ENCODE measurements around the gene DGKB.

Gene DGKB

DNA sequence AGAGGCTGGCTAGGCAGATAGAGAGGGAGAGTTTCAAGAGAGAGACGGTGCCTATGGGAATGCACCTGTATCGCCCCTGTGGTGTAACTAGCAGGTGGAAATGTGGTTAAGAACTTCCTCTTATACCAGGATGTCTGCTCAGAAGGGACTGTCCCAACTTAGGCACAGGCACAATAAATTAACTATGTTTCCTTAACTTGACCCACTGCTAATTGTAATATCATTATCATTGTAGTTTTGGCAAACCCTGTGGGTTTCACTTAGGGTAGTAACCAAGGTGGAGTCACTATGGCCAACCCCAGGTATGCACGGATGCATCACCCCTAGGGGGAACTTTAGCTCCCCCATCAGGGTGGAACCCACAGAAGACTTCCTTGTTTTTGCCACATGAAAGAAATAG is 455.7 kb downstream of the DGKB start:
- H3K4me3 ChIP-seq (ENCODE audit: low read length): no peak overlapping the region
- H3K4me1 ChIP-seq (ENCODE audit: insufficient read depth, low read length): no peaks in the 10 kb centered on the region
- H3K27me3 ChIP-seq (ENCODE audit: insufficient read depth, low read length): no peaks in the 10 kb centered on the region
- H3K9ac ChIP-seq (ENCODE audit: low read depth, low read length): no peak overlapping the region
- no peaks in the 10 kb centered on the region for H3K9me3 ChIP-seq (ENCODE audit: insufficient read depth, low read depth, low read length)
- no peak overlapping the region for H3K27ac ChIP-seq (ENCODE audit: low read length)
- no peaks in the 10 kb centered on the region for H3K36me3 ChIP-seq (ENCODE audit: insufficient read depth, low read depth, low read length)

- Histone ChIP-seq H3K27me3 (ENCODE audit: insufficient read depth, low read length) (no peaks in the 10 kb centered on the region), H3K4me1 (ENCODE audit: insufficient read depth, low read length) (no peaks in the 10 kb centered on the region), H3K27ac (ENCODE audit: low read length) (no peak overlapping the region), H3K36me3 (ENCODE audit: insufficient read depth, low read depth, low read length) (no peaks in the 10 kb centered on the region), H3K4me3 (ENCODE audit: low read length) (no peak overlapping the region), H3K9ac (ENCODE audit: low read depth, low read length) (no peak overlapping the region), H3K9me3 (ENCODE audit: insufficient read depth, low read depth, low read length) (no peaks in the 10 kb centered on the region)
Measured at GRCh38 chr7:14446219-14446618, 456.3 kb downstream of the DGKB start.

- H3K9me3 ChIP-seq (ENCODE audit: insufficient read depth, low read depth, low read length): no peaks in the 10 kb centered on the region
- no peaks in the 10 kb centered on the region for H3K4me1 ChIP-seq (ENCODE audit: insufficient read depth, low read length)
- H3K9ac ChIP-seq (ENCODE audit: low read depth, low read length): no peak overlapping the region
- H3K36me3 ChIP-seq (ENCODE audit: insufficient read depth, low read depth, low read length): no peaks in the 10 kb centered on the region
- H3K4me3 ChIP-seq (ENCODE audit: low read length): no peak overlapping the region
- H3K27me3 ChIP-seq (ENCODE audit: insufficient read depth, low read length): no peaks in the 10 kb centered on the region
- no peak overlapping the region for H3K27ac ChIP-seq (ENCODE audit: low read length)
Measured at GRCh38 chr7:14438366-14438765, 464.2 kb downstream of the DGKB start.

- no peak overlapping the region for H3K9ac ChIP-seq (ENCODE audit: low read depth, low read length)
- H3K27ac ChIP-seq (ENCODE audit: low read length): no peak overlapping the region
Measured at GRCh38 chr7:14436878-14437277, 465.7 kb downstream of the DGKB start.

GRCh38 chr7:14432924-14433323 is 469.6 kb downstream of the DGKB start:
- no peaks in the 10 kb centered on the region for H3K27me3 ChIP-seq (ENCODE audit: insufficient read depth, low read length)
- no peaks in the 10 kb centered on the region for H3K36me3 ChIP-seq (ENCODE audit: insufficient read depth, low read depth, low read length)
- H3K4me1 ChIP-seq (ENCODE audit: insufficient read depth, low read length): no peaks in the 10 kb centered on the region; the same call in 1 of the 2 replicates
- H3K9me3 ChIP-seq (ENCODE audit: insufficient read depth, low read depth, low read length): no peaks in the 10 kb centered on the region
- no peak overlapping the region for H3K9ac ChIP-seq (ENCODE audit: low read depth, low read length)
- H3K27ac ChIP-seq (ENCODE audit: low read length): no peak overlapping the region
- no peak overlapping the region for H3K4me3 ChIP-seq (ENCODE audit: low read length)

More at GRCh38 chr7:14436878-14437277, 465.7 kb downstream of the DGKB start:
- H3K4me3 ChIP-seq (ENCODE audit: low read length): no peak overlapping the region
- H3K27me3 ChIP-seq (ENCODE audit: insufficient read depth, low read length): no peaks in the 10 kb centered on the region
- H3K36me3 ChIP-seq (ENCODE audit: insufficient read depth, low read depth, low read length): no peaks in the 10 kb centered on the region
- no peaks in the 10 kb centered on the region for H3K4me1 ChIP-seq (ENCODE audit: insufficient read depth, low read length)
- H3K9me3 ChIP-seq (ENCODE audit: insufficient read depth, low read depth, low read length): no peaks in the 10 kb centered on the region

DNA sequence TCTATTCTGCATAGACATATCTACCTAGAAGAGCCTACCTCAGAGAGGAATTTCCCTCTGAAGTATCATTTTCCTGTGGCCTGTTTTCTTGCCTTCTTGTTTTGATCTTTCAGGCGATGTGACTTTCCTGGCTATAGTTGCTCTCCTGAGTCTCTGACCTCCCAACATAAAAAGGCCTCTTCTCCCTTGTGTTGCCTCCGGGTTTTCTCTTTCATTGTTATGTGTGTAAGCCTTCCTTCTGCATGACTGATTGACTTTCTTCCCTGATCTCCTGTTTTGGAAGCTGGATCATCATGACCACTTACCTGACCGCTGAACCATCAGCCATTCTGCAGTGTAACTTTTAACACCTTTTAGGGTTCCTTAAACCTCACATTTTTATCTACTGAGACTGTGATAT is 471.6 kb downstream of the DGKB start:
- no peaks in the 10 kb centered on the region for H3K9me3 ChIP-seq (ENCODE audit: insufficient read depth, low read depth, low read length)
- no peaks in the 10 kb centered on the region; the same call in 1 of the 2 replicates for H3K4me1 ChIP-seq (ENCODE audit: insufficient read depth, low read length)
- H3K9ac ChIP-seq (ENCODE audit: low read depth, low read length): no peak overlapping the region
- no peak overlapping the region for H3K27ac ChIP-seq (ENCODE audit: low read length)
- no peaks in the 10 kb centered on the region for H3K36me3 ChIP-seq (ENCODE audit: insufficient read depth, low read depth, low read length)
- H3K27me3 ChIP-seq (ENCODE audit: insufficient read depth, low read length): no peaks in the 10 kb centered on the region
- no peak overlapping the region for H3K4me3 ChIP-seq (ENCODE audit: low read length)

DNA sequence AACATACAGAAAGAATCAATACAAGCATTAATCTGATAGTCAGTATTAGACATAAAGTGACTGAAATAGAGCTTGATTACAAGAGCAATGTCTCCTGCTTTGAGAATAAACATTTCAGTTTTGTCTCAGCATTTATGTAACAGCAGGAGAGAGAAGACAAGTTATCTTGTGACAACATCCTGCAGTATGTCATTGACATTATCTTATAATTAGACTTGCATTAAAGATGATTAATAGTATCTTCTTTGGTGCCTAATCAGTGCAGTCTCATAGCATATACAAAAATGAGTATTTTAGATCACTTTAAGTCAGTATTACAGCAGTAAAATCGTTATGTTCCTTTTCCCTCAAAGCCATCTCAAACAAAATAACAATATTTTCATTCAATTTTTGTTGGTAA is 477.0 kb downstream of the DGKB start:
- no peaks in the 10 kb centered on the region for H3K36me3 ChIP-seq (ENCODE audit: insufficient read depth, low read depth, low read length)
- H3K4me1 ChIP-seq (ENCODE audit: insufficient read depth, low read length): no peaks in the 10 kb centered on the region
- no peaks in the 10 kb centered on the region for H3K27me3 ChIP-seq (ENCODE audit: insufficient read depth, low read length)
- H3K9ac ChIP-seq (ENCODE audit: low read depth, low read length): no peak overlapping the region
- H3K9me3 ChIP-seq (ENCODE audit: insufficient read depth, low read depth, low read length): no peaks in the 10 kb centered on the region
- no peak overlapping the region for H3K4me3 ChIP-seq (ENCODE audit: low read length)
- no peak overlapping the region for H3K27ac ChIP-seq (ENCODE audit: low read length)

DNA sequence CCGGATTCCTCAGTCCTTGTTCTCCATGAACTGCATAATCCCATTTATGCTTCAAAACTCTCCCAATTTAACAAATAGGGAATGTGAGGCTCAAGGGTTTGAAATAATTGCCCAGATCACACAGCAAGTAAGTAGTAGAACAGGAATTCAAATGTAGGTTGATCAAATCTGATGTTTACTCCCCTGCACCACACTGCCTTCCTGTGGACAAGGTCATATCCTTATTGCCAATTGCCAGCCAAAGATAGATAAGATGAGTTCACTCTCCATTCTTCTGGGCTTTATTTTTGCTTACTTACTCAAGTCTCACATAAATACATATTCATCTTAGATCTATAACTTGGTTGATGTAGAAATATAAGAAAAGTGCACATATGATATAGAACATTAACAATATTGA is 477.9 kb downstream of the DGKB start:
- Histone ChIP-seq H3K9me3 (ENCODE audit: insufficient read depth, low read depth, low read length) (no peaks in the 10 kb centered on the region), H3K36me3 (ENCODE audit: insufficient read depth, low read depth, low read length) (no peaks in the 10 kb centered on the region), H3K4me1 (ENCODE audit: insufficient read depth, low read length) (no peaks in the 10 kb centered on the region), H3K27ac (ENCODE audit: low read length) (no peak overlapping the region), H3K27me3 (ENCODE audit: insufficient read depth, low read length) (no peaks in the 10 kb centered on the region), H3K4me3 (ENCODE audit: low read length) (no peak overlapping the region), H3K9ac (ENCODE audit: low read depth, low read length) (no peak overlapping the region)

DNA sequence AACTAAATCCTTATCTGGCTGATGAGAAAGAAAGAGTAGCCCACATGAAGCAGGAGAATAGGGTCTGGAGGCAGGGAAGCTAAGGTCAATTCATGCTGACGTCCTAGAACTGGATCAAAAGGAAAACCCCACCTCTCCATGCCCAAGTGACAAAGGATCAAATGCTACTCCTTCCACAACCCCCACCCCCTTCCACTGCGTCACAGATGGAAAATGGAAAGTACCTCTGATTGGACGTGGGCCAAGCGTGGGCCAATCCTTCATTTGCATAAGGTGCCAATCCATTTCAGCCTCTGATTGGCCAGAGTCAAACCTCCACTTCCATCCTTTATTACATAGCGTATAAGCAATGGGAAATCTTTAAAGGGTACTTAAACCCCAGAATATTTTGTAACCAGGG is 481.8 kb downstream of the DGKB start:
- no peak overlapping the region for H3K4me3 ChIP-seq (ENCODE audit: low read length)
- no peak overlapping the region for H3K9ac ChIP-seq (ENCODE audit: low read depth, low read length)

GRCh38 chr7:14419531-14419930 is 483.0 kb downstream of the DGKB start:
- Histone ChIP-seq H3K27ac (ENCODE audit: low read length) (no peak overlapping the region), H3K27me3 (ENCODE audit: insufficient read depth, low read length) (no peaks in the 10 kb centered on the region), H3K36me3 (ENCODE audit: insufficient read depth, low read depth, low read length) (no peaks in the 10 kb centered on the region), H3K4me1 (ENCODE audit: insufficient read depth, low read length) (no peaks in the 10 kb centered on the region), H3K9ac (ENCODE audit: low read depth, low read length) (no peak overlapping the region), H3K9me3 (ENCODE audit: insufficient read depth, low read depth, low read length) (no peaks in the 10 kb centered on the region), H3K4me3 (ENCODE audit: low read length) (no peak overlapping the region)

More for the DNA sequence above, 481.8 kb downstream of the DGKB start:
- H3K27ac ChIP-seq (ENCODE audit: low read length): no peak overlapping the region
- H3K27me3 ChIP-seq (ENCODE audit: insufficient read depth, low read length): no peaks in the 10 kb centered on the region
- no peaks in the 10 kb centered on the region for H3K36me3 ChIP-seq (ENCODE audit: insufficient read depth, low read depth, low read length)
- no peaks in the 10 kb centered on the region for H3K4me1 ChIP-seq (ENCODE audit: insufficient read depth, low read length)
- no peaks in the 10 kb centered on the region for H3K9me3 ChIP-seq (ENCODE audit: insufficient read depth, low read depth, low read length)

GRCh38 chr7:14418633-14419032 is 483.9 kb downstream of the DGKB start:
- H3K4me1 ChIP-seq (ENCODE audit: insufficient read depth, low read length): no peaks in the 10 kb centered on the region
- H3K36me3 ChIP-seq (ENCODE audit: insufficient read depth, low read depth, low read length): no peaks in the 10 kb centered on the region
- no peaks in the 10 kb centered on the region for H3K27me3 ChIP-seq (ENCODE audit: insufficient read depth, low read length)
- H3K9ac ChIP-seq (ENCODE audit: low read depth, low read length): no peak overlapping the region
- H3K9me3 ChIP-seq (ENCODE audit: insufficient read depth, low read depth, low read length): no peaks in the 10 kb centered on the region
- no peak overlapping the region for H3K27ac ChIP-seq (ENCODE audit: low read length)
- H3K4me3 ChIP-seq (ENCODE audit: low read length): no peak overlapping the region

DNA sequence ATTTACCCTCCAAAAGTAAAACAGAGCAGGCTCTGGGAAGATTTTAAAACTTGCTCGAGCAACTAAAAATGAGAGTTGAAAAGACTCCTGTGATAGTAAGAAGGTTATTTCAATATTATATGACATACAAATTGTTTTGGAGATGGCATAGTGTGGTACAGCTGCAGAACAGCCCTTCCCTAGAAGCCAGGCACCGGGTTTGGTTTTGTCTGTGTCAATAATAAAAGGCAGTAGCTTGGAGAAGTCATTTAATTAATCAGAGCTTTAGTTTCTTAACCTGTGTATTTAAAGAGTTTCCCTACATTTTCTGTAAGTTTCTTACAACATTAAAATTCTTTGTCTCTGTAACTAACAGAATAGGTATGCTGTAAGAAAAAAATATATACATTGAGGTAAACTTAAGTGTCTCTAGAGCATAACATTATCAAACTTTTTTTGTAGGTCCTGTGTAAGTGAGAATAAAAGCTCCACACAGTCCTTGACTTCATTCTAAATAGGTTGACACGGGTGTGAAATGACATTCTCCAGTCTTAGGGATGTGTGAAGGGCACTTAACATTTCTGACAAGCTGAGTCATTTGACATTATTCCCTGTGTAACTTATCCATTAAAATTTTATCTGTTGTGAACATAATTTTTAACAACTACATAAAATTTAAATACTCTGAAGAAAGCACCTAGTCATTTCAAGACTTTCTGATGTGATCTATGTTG is 488.1 kb downstream of the DGKB start:
- Histone ChIP-seq H3K4me3 (ENCODE audit: low read length) (no peak overlapping the region), H3K4me1 (ENCODE audit: insufficient read depth, low read length) (no peaks in the 10 kb centered on the region), H3K27ac (ENCODE audit: low read length) (no peak overlapping the region), H3K36me3 (ENCODE audit: insufficient read depth, low read depth, low read length) (no peaks in the 10 kb centered on the region), H3K27me3 (ENCODE audit: insufficient read depth, low read length) (no peaks in the 10 kb centered on the region), H3K9ac (ENCODE audit: low read depth, low read length) (no peak overlapping the region), H3K9me3 (ENCODE audit: insufficient read depth, low read depth, low read length) (no peaks in the 10 kb centered on the region)

Measured in iPS-20b (cell line).